ENCODE results near the gene MYD88.
A peak's percentile ranks its signal among the peaks of the same experiment; 100 is the strongest.

Gene MYD88

GRCh38 chr3:38136777-38137614 is 1.5 kb upstream of the MYD88 start, which contains the start of gene ACAA1:
Gene ACAA1, minus strand, starts transcription at chr3:38137127. Its CDS starts 92 bp downstream, at chr3:38137035.
- in situ Hi-C loops (cut with MboI; ENCODE audit: low pct_unique_long_range_greater_than_20kb, low sequenced_read_pairs), result loop anchor here (25.0 kb wide), 1 partner anchor 350 kb away; the partner anchor contains the start of gene EXOG
- peak; percentile 99 for DNase-seq

DNA sequence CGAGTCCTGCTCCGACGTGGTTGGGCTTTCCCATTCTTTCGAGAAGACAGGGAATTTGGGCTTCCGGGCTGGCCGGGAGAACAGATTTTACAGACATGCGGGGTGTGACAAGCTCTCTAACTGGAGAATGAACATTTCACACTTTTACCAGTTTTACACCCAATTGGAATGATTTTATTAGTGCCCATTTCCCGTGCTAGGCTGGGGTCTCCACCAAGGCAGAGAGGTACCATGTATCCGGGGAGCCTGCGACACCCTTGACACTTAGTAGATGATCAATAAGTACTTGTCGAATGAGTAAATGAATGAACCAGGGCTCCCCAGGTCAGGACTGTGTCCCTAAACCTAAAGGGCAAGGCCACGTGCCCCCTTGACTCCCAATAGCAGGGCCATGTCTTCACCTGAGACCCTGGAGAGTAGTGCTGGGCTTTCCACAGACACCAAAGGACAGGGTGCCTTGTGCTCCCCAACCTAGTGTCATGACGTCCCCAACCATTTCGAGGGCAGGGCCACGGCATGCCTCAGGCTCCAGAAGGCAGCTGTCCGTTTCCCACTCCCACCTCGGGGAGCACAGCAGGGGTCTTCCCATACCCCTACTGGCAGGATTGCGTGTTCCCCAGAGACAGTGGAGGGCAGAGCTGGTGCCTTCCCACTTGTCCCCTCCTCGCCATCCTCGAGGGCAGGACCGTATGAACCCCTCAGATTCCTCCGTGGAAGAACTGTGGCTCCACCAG is 679 bp upstream of the MYD88 start:
- in situ Hi-C loops (cut with MboI; ENCODE audit: low pct_unique_long_range_greater_than_20kb, low sequenced_read_pairs), result loop anchor here (25.0 kb wide), 1 partner anchor 350 kb away; the partner anchor contains the start of gene EXOG
- DNase-seq, result no peak

GRCh38 chr3:38139191-38139590 is 730 bp downstream of the MYD88 start:
- no peak for DNase-seq
- in situ Hi-C loops (cut with MboI; ENCODE audit: low pct_unique_long_range_greater_than_20kb, low sequenced_read_pairs), result loop anchor here (25.0 kb wide), 1 partner anchor 348 kb away; the partner anchor contains the start of gene EXOG

- DNase-seq, result no peak
- in situ Hi-C loops (cut with MboI; ENCODE audit: low pct_unique_long_range_greater_than_20kb, low sequenced_read_pairs), result loop anchor here (25.0 kb wide), 1 partner anchor 348 kb away; the partner anchor contains the start of gene EXOG
These were observed 1.2 kb downstream of the MYD88 start for GRCh38 chr3:38139652-38140051.

- no peak for DNase-seq
- in situ Hi-C loops (cut with MboI; ENCODE audit: low pct_unique_long_range_greater_than_20kb, low sequenced_read_pairs), result loop anchor here (25.0 kb wide), 1 partner anchor 347 kb away; the partner anchor contains the start of gene EXOG
These were observed 2.1 kb downstream of the MYD88 start for GRCh38 chr3:38140326-38141172.

DNA sequence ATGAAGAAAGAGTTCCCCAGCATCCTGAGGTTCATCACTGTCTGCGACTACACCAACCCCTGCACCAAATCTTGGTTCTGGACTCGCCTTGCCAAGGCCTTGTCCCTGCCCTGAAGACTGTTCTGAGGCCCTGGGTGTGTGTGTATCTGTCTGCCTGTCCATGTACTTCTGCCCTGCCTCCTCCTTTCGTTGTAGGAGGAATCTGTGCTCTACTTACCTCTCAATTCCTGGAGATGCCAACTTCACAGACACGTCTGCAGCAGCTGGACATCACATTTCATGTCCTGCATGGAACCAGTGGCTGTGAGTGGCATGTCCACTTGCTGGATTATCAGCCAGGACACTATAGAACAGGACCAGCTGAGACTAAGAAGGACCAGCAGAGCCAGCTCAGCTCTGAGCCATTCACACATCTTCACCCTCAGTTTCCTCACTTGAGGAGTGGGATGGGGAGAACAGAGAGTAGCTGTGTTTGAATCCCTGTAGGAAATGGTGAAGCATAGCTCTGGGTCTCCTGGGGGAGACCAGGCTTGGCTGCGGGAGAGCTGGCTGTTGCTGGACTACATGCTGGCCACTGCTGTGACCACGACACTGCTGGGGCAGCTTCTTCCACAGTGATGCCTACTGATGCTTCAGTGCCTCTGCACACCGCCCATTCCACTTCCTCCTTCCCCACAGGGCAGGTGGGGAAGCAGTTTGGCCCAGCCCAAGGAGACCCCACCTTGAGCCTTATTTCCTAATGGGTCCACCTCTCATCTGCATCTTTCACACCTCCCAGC is 2.9 kb downstream of the MYD88 start:
- DNase-seq, result no peak
- in situ Hi-C loops (cut with MboI; ENCODE audit: low pct_unique_long_range_greater_than_20kb, low sequenced_read_pairs), result loop anchor here (25.0 kb wide), 1 partner anchor 346 kb away; the partner anchor contains the start of gene EXOG

DNA sequence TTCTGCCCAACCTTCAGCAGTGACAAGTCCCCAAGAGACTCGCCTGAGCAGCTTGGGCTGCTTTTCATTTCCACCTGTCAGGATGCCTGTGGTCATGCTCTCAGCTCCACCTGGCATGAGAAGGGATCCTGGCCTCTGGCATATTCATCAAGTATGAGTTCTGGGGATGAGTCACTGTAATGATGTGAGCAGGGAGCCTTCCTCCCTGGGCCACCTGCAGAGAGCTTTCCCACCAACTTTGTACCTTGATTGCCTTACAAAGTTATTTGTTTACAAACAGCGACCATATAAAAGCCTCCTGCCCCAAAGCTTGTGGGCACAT is 3.5 kb downstream of the MYD88 start:
- in situ Hi-C loops (cut with MboI; ENCODE audit: low pct_unique_long_range_greater_than_20kb, low sequenced_read_pairs), result loop anchor here (25.0 kb wide), 1 partner anchor 345 kb away; the partner anchor contains the start of gene EXOG
- no peak for DNase-seq

DNA sequence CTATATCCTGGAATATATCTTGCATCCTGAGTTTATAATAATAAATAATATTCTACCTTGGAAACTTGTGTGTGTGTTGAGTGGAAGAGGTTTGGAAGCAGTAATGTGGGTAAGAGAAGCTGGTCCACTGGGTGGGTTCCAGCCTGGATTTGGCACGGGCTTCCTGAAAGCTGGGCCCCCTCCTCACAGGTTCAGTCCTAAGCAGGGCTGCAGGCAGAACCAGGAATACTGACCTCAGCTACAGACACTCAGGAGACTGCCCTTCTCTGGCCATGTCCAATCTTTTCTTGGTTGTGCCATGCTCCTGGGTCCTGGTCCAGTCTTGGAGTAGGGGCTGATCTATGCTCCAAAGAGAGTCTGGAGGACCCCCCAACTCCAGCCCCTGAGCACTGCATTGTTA is 4.5 kb downstream of the MYD88 start:
- in situ Hi-C loops (cut with MboI; ENCODE audit: low pct_unique_long_range_greater_than_20kb, low sequenced_read_pairs), result loop anchor here (25.0 kb wide), 1 partner anchor 344 kb away; the partner anchor contains the start of gene EXOG
- no peak for DNase-seq

GRCh38 chr3:38143511-38143910 is 5.0 kb downstream of the MYD88 start:
- in situ Hi-C loops (cut with MboI; ENCODE audit: low pct_unique_long_range_greater_than_20kb, low sequenced_read_pairs), result loop anchor here (25.0 kb wide), 1 partner anchor 344 kb away; the partner anchor contains the start of gene EXOG
- no peak for DNase-seq

DNA sequence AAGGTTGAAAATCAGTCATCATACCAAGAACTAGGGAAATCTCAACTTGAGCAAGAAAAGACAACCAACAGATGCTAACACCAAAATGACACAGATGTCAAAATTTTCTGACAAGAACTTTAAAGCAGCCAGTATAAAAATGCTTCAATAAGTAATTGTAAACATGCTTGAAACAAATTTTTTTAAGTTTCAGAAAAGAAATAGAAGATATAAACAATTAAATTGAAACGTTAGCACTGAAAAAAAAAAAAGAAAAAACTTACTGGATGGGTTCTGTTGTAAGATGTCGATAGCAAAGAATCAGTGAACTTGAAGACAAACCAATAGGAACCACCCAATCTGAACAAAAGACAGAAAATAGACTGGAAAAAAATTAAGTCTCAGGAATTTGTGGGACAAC is 8.0 kb downstream of the MYD88 start:
- no peak for DNase-seq
- in situ Hi-C loops (cut with MboI; ENCODE audit: low pct_unique_long_range_greater_than_20kb, low sequenced_read_pairs), result loop anchor here (25.0 kb wide), 1 partner anchor 341 kb away; the partner anchor contains the start of gene EXOG

DNA sequence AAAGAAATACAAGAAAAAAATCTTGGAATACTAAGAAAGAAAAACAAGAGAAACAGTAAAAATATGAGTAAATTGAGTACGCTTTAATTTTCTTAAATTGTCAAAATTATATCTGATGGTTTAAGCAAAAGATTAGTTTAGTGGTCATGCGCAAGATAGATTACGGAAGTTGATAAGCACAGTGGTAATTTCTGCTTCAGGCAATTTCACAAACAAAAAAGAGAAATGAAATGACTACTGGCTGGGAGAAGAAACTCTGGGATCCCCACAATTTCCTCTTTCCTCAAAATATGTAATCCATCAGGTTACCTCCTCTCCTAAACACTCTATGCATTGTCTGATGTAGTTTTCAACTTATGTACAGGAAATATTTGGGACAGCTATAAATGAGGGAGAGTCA is 9.0 kb downstream of the MYD88 start:
- peak; percentile 88 for DNase-seq
- in situ Hi-C loops (cut with MboI; ENCODE audit: low pct_unique_long_range_greater_than_20kb, low sequenced_read_pairs), result loop anchor here (25.0 kb wide), 1 partner anchor 340 kb away; the partner anchor contains the start of gene EXOG

GRCh38 chr3:38148311-38148882 is 9.9 kb downstream of the MYD88 start:
- peak; percentile 53 for DNase-seq
- in situ Hi-C loops (cut with MboI; ENCODE audit: low pct_unique_long_range_greater_than_20kb, low sequenced_read_pairs), result loop anchor here (25.0 kb wide), 1 partner anchor 339 kb away; the partner anchor contains the start of gene EXOG

GRCh38 chr3:38149708-38150107 is 11.2 kb downstream of the MYD88 start:
- in situ Hi-C loops (cut with MboI; ENCODE audit: low pct_unique_long_range_greater_than_20kb, low sequenced_read_pairs), result loop anchor here (25.0 kb wide), 1 partner anchor 338 kb away; the partner anchor contains the start of gene EXOG
- DNase-seq, result peak; percentile 85

- DNase-seq, result no peak
- in situ Hi-C loops (cut with MboI; ENCODE audit: low pct_unique_long_range_greater_than_20kb, low sequenced_read_pairs), result no loop called here
These were observed 12.5 kb downstream of the MYD88 start for GRCh38 chr3:38150780-38151528.

GRCh38 chr3:38151667-38152265 is 13.3 kb downstream of the MYD88 start:
- in situ Hi-C loops (cut with MboI; ENCODE audit: low pct_unique_long_range_greater_than_20kb, low sequenced_read_pairs), result no loop called here
- DNase-seq, result no peak

GRCh38 chr3:38152609-38153008 is 14.1 kb downstream of the MYD88 start:
- no peak for DNase-seq
- in situ Hi-C loops (cut with MboI; ENCODE audit: low pct_unique_long_range_greater_than_20kb, low sequenced_read_pairs), result no loop called here

GRCh38 chr3:38153221-38153620 is 14.8 kb downstream of the MYD88 start:
- in situ Hi-C loops (cut with MboI; ENCODE audit: low pct_unique_long_range_greater_than_20kb, low sequenced_read_pairs), result no loop called here
- DNase-seq, result no peak
